Nucleus accumbens (tissue), 56 donors: ENCODE results near the gene EPB41.
A peak's percentile ranks its signal among the peaks of the same experiment; 100 is the strongest.
"Not testable (repeated sequence)": the region's sequence is repeated elsewhere in the genome, so short reads cannot be mapped to it uniquely, and the experiment has no call there.

Experiments used
- DNase-seq, 56 donors: peaks; one replicate each; lab custom pipeline; 2025; lab: John Stamatoyannopoulos, UW

EPB41 gene

DNA sequence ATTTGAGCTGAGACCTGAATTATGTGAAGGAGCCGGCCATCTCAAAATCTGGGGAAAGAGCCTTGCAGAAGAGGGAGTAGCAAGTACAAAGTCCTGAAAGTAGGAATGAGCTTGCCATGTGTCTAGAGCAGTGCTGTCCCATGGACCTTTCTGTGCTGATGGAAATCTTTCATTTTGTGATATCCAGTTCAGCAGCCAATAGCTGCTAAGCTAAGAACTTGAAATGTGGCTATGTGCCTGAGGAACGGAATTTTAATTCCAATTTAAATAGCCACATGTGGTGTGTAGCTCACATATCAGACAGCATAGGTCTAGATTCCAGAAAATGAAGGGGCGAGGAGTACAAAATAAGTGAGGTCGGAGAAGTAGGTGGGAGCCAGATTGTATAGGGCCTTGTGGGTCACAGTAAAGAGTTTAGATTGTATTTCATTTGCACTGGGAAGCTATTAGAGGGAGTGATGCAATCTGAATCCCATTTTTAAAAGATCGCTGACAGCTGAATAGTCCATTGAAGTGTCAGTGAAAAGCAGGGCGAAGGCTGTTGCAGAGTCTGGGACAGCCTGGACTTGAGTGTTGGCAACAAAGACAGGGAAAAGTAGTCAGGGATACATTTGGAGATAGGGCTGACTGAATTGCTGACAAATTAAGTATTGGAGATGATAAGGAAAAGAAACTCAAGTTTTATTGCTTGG lies 129.1 kb downstream of the EPB41 start:
- no peak for DNase-seq

- DNase-seq = no peak
Measured at GRCh38 chr1:29044010-29044409, 129.6 kb downstream of the EPB41 start.

- not testable (repeated sequence) for DNase-seq
Measured at GRCh38 chr1:29045663-29046062, 131.3 kb downstream of the EPB41 start.

DNA sequence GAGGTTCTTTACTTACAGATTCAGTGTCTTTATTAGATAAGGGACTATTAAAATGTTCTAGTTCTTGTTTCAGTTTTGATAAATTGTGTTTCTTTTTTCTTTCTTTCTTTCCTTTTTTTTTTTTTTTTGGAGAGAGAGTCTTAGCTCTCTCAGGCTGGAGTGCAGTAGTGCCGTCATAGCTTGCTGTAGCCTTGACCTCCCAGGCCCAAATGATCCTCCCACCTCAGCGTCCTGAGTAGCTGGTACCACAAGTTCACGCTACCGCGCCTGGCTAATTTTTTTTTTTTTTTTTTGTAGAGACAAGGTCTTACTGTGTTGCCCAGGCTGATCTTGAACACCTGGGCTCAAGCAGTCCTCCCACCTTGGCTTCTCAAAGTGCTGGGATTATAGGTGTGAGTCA lies 132.8 kb downstream of the EPB41 start:
- DNase-seq = no peak

DNA sequence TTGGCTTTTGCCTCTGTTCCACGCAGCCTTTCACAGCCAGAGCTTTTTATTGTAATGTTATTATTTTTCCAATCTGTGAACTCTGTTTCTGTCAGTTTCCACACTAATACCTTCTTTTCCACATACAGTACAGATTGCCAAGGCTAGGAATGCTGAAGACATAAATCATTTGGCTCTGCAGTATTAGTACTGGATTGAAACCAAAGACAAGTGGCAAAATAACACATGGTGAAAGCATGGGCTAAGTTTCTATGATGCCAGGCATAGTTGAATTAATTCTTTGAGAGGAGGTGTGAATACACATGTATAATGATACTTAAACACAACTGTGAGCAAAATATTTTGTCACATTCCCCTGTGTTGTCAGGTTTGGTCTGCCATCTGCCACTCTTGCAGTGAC lies 135.8 kb downstream of the EPB41 start:
- no peak for DNase-seq

DNA sequence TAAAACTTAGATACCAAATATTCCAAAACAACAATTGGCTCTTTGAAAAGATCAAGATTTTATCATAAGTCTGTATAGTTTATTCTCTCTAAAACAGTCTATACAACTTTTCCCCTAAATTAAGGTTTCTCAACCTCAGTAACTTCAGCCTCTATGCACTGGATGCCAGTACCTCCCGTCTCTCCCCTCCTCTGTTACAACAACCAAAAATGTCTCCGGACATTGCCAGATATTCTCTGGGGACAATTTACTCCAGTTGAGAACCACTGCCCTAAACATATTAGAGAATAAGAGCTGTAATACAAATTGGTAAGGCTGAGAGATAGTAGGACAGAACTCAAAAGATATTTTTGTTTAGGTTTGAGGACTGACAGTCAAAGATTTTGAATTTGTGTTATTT lies 137.7 kb downstream of the EPB41 start:
- no peak for DNase-seq

GRCh38 chr1:29052941-29053340 lies 138.6 kb downstream of the EPB41 start:
- DNase-seq = no peak

DNA sequence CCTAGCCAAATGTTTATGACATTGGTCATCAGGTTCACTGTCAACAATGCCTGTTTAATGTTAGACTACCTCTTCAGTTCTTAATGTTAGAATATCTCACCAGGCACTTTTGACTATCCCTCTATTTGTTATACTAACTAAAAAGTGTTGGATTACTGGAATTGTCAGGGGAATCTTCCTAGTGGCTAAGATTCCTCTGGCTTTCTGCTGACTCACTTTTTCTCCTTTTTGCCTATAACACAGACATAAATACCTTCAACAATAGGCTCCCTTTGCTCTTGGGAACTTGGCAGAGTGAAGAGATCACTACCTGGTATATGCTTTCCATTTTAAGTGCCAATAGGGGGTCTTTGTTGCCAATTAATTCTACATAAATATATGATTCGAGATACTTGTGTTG lies 140.8 kb downstream of the EPB41 start:
- DNase-seq = no peak

- DNase-seq = no peak
Measured at GRCh38 chr1:29056256-29056655, 141.9 kb downstream of the EPB41 start.

DNA sequence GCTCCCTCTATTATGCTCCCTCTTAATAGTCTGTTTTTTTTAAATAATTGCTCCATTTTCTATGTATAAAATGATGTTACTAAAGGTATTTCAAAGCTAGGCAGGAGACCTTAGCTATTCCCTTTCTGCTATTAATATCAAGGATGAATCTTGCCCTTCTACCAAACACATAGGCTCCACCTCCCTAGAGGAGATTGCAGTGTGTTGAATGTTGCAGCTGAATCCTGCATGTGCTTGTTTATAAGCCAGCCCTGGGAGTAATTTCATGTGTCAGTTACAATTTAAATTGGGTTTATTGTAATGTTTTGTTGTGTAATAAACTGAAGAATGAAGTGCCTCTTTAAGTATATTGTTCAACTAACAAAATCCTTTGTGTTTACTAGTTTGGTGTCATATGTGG lies 143.3 kb downstream of the EPB41 start:
- DNase-seq = no peak

DNA sequence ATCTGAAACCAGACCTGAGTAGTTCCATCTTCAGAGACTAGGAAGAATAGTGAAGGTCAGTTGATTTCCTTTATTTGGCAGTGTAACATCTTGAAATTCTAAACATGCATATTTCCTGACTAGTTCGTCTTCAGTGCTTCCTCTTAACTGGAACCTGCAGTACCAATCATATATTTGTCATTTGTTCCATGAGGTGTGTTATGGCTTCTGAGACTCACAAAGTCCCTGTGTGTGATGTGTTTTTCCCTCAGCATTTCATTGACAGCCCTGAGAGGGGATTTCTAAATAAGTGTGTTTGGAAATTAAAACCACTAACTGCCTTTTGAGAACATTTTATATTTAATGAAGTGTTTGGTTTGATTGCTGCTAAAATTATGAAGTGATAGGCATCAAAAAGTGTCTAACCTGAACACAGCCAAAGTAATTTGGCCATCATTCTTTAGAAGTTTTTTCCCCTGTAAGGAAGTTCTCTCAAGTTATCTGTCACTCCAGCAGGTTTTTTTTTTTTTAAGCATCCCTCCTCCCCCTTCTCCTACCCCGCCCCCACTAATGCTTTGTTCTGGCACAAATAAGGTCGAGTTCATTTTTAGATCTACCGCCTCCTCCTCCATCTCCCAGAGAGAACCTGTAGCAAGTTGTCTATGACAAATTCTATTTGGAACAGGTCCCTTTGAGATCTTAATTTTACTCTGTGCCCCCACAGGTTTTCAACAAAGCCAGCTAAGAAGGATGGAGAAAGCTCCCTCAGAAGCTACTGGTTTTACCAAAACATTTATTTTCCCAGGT lies 148.0 kb downstream of the EPB41 start:
- DNase-seq = peak in 19 of 56 donors; percentile 1 to 65 (median 9)

DNA sequence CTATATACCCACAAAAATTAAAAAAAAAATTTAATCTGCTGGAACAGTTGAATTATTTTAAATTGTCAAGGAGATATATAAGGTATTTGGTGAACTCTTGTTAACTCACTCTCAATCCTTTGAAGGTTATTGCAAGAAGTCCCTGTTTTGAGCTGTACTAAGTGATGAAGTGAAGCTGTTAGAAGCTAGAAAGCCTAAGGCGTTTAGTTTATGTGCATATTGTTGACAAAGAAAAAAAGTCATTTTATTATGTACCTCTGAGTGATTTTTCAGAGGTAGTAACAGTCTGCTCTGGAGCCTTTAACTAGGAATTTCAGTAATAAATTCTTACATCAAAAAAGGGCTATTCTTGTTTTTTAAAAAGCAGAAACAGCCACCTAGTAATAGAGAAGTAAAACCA lies 149.7 kb downstream of the EPB41 start:
- DNase-seq = no peak

DNA sequence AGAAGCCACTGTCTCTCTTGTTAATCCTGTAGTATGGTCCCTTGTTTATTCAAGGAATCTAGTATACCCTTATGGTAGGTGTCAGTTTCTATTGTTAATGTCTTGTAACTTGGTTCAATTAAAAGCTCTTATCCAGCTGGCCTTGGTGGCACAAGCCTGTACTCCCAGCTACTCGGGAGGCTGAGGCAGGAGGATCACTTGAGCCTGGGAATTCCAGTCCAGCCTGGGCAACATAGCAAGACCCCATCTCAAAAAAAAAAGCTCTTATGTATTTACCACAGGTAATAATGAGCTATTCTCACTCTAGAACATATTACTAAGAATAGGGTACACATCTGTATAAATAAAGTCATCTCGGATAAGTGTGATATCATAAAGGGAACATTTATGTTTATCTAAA lies 162.8 kb downstream of the EPB41 start:
- DNase-seq = no peak

DNA sequence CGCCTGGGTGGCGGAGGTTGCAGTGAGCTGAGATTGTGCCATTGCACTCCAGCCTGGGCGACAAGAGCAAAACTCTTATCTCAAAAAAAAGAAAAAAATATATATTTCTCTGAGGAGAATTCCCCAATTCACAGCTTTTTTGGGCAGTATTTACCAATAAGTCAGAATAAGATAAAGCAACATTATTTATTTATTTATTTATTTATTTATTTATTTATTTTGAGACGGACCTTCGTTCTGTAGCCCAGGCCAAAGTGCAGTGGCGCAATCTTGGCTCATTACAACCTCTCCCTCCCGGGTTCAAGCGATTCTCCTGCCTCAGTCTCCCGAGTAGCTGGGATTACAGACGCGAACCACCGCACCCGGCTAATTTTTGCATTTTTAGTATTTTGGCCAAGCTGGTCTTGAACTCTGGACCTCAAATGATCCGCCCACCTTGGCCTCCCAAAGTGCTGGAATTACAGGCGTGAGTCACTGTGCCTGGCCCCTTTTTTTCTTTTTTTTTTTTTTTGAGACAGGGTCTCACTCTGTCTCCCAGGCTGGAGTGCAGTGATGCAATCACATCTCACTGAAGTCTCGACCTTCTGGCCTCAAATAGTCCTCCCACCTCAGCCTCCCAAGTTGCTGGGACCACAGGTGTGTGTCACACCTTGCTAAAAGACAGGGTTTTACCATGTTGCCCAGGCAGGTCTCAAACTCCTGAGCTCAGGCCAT lies 165.7 kb downstream of the EPB41 start:
- not testable (repeated sequence) for DNase-seq

- peak in 12 of 56 donors; percentile 0 to 27 (median 6) for DNase-seq
Measured at GRCh38 chr1:29081201-29081600, 166.8 kb downstream of the EPB41 start.

- DNase-seq = no peak
Measured at GRCh38 chr1:29082519-29082918, 168.2 kb downstream of the EPB41 start.

DNA sequence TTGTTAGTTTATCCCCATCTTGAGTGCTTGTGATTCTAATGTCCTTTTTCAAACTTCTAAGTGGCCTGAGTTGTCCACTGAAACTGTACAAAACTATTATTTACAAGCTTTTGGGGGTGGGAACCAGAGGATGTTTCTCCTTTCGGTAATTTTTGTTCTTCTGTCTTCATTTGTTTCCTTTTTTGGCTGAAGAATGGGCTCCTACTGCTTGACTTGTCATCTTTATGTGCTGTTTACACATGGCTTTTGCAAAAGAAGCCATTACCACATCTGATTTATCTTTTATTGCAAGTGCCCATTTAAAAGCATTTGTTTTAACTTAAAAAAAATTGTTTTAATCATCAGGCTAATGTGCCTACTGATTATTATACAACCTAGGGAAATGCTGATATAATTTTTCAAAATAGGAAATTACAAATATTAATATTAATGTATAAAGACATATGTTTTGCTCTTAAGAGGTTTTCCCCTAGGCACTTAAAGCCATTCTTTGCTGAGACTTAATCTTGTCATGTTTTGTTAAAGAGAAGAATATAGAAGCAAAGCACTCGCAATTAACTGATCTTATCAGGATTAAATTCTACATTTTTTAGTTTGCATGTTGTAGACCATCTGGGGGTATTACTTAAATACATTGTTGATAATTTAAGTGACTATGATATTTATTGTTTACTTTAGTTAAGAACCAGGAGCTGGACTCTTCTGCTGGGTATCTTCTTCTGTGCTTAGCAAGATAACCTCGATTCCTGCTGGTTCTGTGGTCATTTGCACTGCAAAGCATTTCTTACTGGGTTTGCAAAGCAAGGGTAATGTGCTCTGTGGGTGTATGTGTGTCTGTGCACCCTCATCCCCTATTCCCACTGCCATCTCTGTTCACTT lies 169.2 kb downstream of the EPB41 start:
- no peak for DNase-seq

GRCh38 chr1:29084196-29084521 lies 169.8 kb downstream of the EPB41 start:
- no peak for DNase-seq

- no peak for DNase-seq
Measured at GRCh38 chr1:29090937-29091618, 176.7 kb downstream of the EPB41 start.

- not testable (repeated sequence) for DNase-seq
Measured at GRCh38 chr1:29092704-29093103, 178.3 kb downstream of the EPB41 start.
